Cardiac atrium fibroblast (primary cell): ENCODE results near the gene USP44. TPM values are rescaled to one million over a fixed set of nuclear protein-coding genes. Genes with fewer than 3 reads are reported as not detected.

ENCODE experiments used
- total RNA-seq: library from RNA; depleted of rRNA; stranded (reverse); fragments of >200 nt; gene quantifications from 2 replicates; pipeline ENCODE4 v1.2.3, GENCODE V29; 2015

USP44 gene
- total RNA-seq = not detected in 2 replicates

GRCh38 chr12:95551305-95551704, at the start of gene USP44:
Gene USP44, minus strand, starts transcription at chr12:95551476. Its CDS starts 17,220 bp downstream, at chr12:95534256.

GRCh38 chr12:95473884-95474659, 77.2 kb downstream of the USP44 start, which contains the start of gene METAP2:
Gene METAP2, plus strand, starts transcription at chr12:95474152. Its CDS starts 28 bp downstream, at chr12:95474180.

Other genes starting within 250 kb of the USP44 start
- 50.4 and 67.0 TPM in 2 replicates for gene METAP2, start 77.3 kb downstream of the USP44 start, total RNA-seq
- gene NTN4, start 239.3 kb upstream of the USP44 start, total RNA-seq = 60.3 and 71.1 TPM in 2 replicates